Adipocyte (in vitro differentiated cells): ENCODE measurements around the gene NDUFB7.
"Not testable (repeated sequence)": the region's sequence is repeated elsewhere in the genome, so short reads cannot be mapped to it uniquely, and the experiment has no call there.

Experiments
- DNase-seq: peaks from one replicate; pipeline ENCODE4 v3.0.0-alpha.2; 2015; ENCODE audit warnings: low read depth
- H3K27me3 ChIP-seq: replicated peaks from 2 replicates; pipeline ENCODE4 v1.7.0; 2013; ENCODE audit warnings: mild to moderate bottlenecking, low read length, moderate library complexity; ENCODE audit not compliant: control insufficient read depth, insufficient read depth
- H3K36me3 ChIP-seq: 2 replicates; pipeline ENCODE4 v1.7.0; 2013; ENCODE audit warnings: low read length, mild to moderate bottlenecking, moderate library complexity; ENCODE audit not compliant: control insufficient read depth, insufficient read depth, severe bottlenecking
- H3K4me1 ChIP-seq: 2 replicates; pipeline ENCODE4 v1.7.0; 2013; ENCODE audit warnings: mild to moderate bottlenecking, low read length, moderate library complexity; ENCODE audit not compliant: control insufficient read depth, insufficient read depth
- H3K4me3 ChIP-seq: 2 replicates; pipeline ENCODE4 v1.7.0; 2013; ENCODE audit warnings: mild to moderate bottlenecking, low read length, moderate library complexity
- H3K9ac ChIP-seq: 2 replicates; pipeline ENCODE4 v1.7.0; 2013; ENCODE audit warnings: mild to moderate bottlenecking, low read length, moderate library complexity
- H3K9me3 ChIP-seq: 2 replicates; pipeline ENCODE4 v1.7.0; 2013; ENCODE audit warnings: mild to moderate bottlenecking, low read length, moderate library complexity; ENCODE audit not compliant: control insufficient read depth

Gene NDUFB7

GRCh38 chr19:14561249-14561648 lies 10.6 kb downstream of the NDUFB7 start:
- H3K9ac ChIP-seq: peak overlapping the region; percentile 79

GRCh38 chr19:14560776-14561108 lies 11.1 kb downstream of the NDUFB7 start:
- Histone ChIP-seq H3K4me1 (peaks cover 35% of the 10 kb centered on the region), H3K4me3 (no peak overlapping the region), H3K9me3 (no peaks in the 10 kb centered on the region), H3K36me3 (peaks cover 17% of the 10 kb centered on the region), H3K27me3 (no peaks in the 10 kb centered on the region), H3K9ac (peak overlapping the region; percentile 79)
- no peak for DNase-seq

More at GRCh38 chr19:14561249-14561648, 10.6 kb downstream of the NDUFB7 start:
- H3K4me3 ChIP-seq: no peak overlapping the region
- peaks cover 17% of the 10 kb centered on the region for H3K36me3 ChIP-seq
- no peaks in the 10 kb centered on the region for H3K9me3 ChIP-seq
- H3K27me3 ChIP-seq: no peaks in the 10 kb centered on the region
- peaks cover 33% of the 10 kb centered on the region for H3K4me1 ChIP-seq
- DNase-seq: no peak

DNA sequence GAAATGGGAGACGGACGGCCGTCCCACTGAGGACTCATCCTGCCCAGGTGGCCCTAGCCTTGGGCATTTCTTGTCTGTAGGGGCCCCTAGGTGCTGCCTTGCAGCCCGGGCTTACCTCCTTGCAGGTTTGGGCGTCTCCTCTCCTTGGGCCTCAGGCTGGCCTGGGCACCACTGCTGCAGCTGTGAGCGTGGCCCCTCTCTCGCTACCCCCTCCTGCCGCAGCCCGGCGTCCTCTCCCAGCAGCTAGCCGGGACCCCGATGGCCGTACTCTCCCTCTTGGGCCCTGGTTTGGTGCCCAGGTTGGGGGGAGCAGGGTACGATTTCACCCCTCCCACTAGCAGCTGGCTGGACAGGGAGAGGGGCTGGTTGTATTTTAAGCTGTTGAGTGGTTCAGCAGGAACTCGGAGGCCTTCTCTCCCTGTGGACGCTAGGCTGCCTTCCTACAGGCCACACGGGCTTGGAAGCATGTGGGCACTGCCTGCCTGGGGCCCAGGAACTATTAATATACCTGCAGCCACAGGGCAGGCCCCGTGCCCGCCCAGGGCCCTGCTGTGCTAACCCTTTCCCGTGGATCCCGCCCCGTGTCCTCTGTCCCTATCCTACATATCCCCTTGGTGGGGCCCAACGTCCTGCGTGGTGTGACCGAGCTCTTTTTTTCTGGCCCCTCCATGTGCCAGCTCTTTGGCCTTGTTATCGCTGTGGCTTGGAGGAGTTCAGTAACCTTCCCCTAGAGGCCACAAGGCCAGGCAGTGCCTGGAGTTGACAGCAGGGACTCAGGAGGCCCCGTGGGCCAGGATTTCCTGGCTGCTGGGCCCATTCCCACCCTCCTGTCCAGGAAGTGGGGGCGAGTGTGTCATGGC lies 11.7 kb downstream of the NDUFB7 start:
- no peak for DNase-seq
- Histone ChIP-seq H3K9ac (peak overlapping the region; percentile 79), H3K36me3 (peaks cover 12% of the 10 kb centered on the region), H3K9me3 (no peaks in the 10 kb centered on the region), H3K27me3 (no peaks in the 10 kb centered on the region), H3K4me3 (no peak overlapping the region), H3K4me1 (peaks cover 35% of the 10 kb centered on the region)

DNA sequence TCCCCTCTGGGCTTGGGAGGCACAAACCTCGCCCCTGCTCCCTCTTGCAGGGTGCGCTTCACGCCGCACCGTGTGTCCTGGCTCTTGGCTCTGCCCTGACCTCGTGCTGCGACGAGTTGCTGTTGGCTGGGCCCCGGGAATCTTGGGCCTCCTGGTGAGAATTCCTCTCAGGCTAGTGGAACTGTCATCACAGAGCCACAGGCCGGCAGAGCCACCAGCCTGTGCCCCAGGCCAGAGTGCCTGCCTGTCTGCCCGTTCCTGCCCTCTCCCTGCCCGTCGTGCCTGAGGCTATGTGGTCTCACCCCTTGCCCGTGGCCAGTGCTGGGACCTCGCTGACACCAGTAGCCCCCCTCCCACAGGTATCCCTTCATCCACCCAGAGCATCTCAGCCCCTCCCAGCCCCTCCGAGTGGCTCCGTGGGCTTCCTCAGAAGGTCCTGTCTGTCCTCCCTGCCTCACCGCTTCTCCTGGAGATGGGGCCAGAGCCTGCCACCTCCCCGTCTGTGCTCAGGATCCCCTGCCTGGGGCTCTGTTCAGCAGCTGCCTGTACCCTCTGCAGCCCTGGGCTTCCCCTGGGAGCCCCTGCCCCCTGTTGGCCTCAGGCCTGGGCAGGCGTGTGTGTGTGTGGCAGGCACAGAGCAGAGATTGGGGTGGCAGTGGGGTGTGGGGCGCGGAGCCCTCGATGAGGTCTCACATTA lies 13.3 kb downstream of the NDUFB7 start:
- DNase-seq: no peak
- peaks cover 3% of the 10 kb centered on the region for H3K36me3 ChIP-seq
- H3K9me3 ChIP-seq: no peaks in the 10 kb centered on the region
- peaks cover 35% of the 10 kb centered on the region for H3K4me1 ChIP-seq
- H3K27me3 ChIP-seq: no peaks in the 10 kb centered on the region
- H3K4me3 ChIP-seq: no peak overlapping the region
- no peak overlapping the region for H3K9ac ChIP-seq

DNA sequence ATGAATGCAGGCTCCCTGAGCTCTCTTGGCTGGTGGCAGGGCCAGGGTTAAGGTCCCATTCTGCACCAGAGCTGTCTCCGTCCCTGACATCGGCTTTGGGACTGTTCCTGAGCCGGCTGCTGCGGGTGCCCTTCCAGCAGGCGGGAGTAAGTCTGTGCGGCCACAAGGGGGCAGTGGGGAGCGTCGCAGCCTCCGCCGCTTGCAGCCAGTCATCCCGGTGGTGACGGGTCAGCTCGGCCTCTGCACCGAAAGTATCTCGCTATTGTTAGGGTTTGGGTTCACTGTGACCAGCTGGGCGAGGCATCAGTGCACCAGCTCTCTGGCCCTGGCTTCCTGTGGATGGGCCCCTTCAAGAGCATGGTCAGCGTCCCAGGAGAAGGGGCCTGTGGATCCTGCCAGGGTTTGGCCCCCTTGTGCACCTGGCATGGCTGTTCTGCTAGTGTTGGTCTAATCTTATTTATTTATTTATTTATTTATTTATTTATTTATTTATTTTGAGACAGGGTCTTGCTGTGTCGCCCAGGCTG lies 15.1 kb downstream of the NDUFB7 start:
- peak; percentile 89 for DNase-seq
- peak overlapping the region; percentile 36 for H3K4me3 ChIP-seq
- no peaks in the 10 kb centered on the region for H3K27me3 ChIP-seq
- no peaks in the 10 kb centered on the region for H3K9me3 ChIP-seq
- no peaks in the 10 kb centered on the region for H3K36me3 ChIP-seq
- peak overlapping the region; percentile 48 for H3K9ac ChIP-seq
- peaks cover 33% of the 10 kb centered on the region for H3K4me1 ChIP-seq

DNA sequence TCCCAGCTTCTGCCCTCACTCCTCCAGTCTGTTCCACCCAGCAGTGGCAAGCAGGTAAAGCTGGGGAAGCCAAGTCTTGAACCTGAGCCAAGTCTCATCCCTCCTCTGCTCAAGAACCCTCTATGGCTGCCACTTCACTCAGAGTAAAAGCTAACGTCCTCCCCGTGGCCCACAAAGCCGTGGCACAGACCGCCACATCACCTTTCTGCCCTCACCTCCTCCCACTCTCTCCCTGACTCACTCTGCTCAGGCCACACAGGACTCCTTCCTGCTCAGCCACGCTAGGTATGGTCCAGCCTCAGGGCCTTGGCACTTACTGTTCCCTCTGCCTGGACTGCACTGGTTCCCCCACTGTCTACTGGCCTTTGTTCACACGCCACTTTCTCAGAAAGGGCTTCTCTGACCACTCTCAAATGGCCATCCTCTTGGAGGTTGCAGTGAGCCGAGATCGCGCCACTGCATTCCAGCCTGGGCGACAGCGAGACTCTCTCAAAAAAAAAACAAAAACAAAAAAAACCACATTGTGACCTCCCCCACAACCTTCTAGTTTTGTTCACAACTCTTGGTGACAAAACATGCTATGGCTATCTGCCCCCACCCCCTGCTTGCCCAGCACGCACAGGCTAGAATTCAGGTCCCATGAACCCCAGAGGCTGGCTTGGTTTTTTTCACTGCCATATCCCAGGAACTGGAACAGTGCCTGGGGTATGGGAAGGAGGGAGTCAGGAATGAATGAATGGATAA lies 15.8 kb downstream of the NDUFB7 start:
- Histone ChIP-seq H3K4me3 (peak overlapping the region; percentile 36), H3K4me1 (peaks cover 32% of the 10 kb centered on the region), H3K9me3 (no peaks in the 10 kb centered on the region), H3K27me3 (no peaks in the 10 kb centered on the region), H3K36me3 (no peaks in the 10 kb centered on the region), H3K9ac (peak overlapping the region; percentile 48)
- DNase-seq: no peak

GRCh38 chr19:14554382-14554812 lies 17.5 kb downstream of the NDUFB7 start:
- Histone ChIP-seq H3K36me3 (peaks cover 9% of the 10 kb centered on the region), H3K9me3 (no peaks in the 10 kb centered on the region), H3K4me1 (peaks cover 28% of the 10 kb centered on the region), H3K4me3 (no peak overlapping the region), H3K27me3 (no peaks in the 10 kb centered on the region), H3K9ac (no peak overlapping the region)
- no peak for DNase-seq

GRCh38 chr19:14553939-14554243 lies 18.0 kb downstream of the NDUFB7 start:
- no peak for DNase-seq
- no peaks in the 10 kb centered on the region for H3K9me3 ChIP-seq
- H3K9ac ChIP-seq: no peak overlapping the region
- no peak overlapping the region for H3K4me3 ChIP-seq
- H3K27me3 ChIP-seq: no peaks in the 10 kb centered on the region
- H3K36me3 ChIP-seq: peaks cover 13% of the 10 kb centered on the region
- peaks cover 28% of the 10 kb centered on the region for H3K4me1 ChIP-seq

DNA sequence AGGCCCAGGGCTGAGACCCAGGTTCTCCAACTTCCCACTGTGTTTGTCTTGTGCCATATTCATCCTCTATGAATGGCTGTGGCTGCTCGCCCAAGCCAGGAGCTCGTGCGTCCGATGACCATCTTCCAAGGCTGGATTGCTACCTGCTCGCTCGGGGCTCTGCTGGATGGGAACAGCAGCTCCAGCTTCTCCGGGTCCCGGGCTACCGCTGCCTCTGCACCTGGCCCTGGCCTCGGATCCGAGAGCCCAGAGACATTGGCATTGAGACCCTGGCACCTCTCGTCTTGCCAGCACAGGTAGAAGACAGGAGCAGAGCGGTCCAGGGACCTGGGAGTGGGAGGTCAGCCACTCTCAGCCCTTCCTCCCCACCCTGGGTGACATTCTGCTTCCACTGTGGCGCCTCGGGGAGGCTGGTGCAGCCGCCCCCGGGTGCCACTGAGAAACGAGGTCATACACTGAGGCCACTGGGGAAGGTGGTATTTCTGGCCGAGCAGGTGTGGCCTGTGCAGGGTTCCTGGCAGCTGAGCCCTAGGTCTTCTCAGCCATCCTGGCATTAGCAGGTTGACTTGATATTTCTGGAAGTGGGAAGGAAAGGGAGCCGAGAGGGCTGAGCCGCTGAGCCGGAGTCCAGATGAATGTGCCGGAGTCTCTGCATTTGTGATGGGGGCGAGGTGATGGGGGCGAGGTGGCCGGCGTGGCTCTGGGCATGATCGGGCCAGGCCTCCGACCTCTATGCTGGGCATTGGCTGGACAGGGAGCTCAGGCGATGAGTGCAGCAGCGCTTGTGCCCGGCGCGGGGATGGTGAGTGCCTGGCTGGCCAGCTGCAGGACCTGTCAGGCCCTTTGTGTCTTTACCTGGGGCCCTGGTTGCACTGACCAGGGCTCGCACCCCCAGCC lies 18.6 kb downstream of the NDUFB7 start:
- Histone ChIP-seq H3K27me3 (no peaks in the 10 kb centered on the region), H3K4me3 (no peak overlapping the region), H3K9ac (no peak overlapping the region), H3K4me1 (peaks cover 28% of the 10 kb centered on the region), H3K36me3 (peaks cover 18% of the 10 kb centered on the region), H3K9me3 (no peaks in the 10 kb centered on the region)
- DNase-seq: no peak

GRCh38 chr19:14552006-14552360 lies 19.9 kb downstream of the NDUFB7 start:
- H3K4me3 ChIP-seq, H3K9me3 ChIP-seq, DNase-seq, H3K27me3 ChIP-seq: not testable (repeated sequence)
- Histone ChIP-seq H3K4me1 (peaks cover 28% of the 10 kb centered on the region), H3K9ac (peak overlapping the region; percentile 51), H3K36me3 (peaks cover 21% of the 10 kb centered on the region)
